Measurements from ENCODE around the gene SORT1. TPM values are rescaled to one million over a fixed set of nuclear protein-coding genes. Genes with fewer than 3 reads are reported as not detected.

SORT1 gene
- polyA plus RNA-seq, 1 of the 3 experiments (the other 2 are of a cell fraction), result 8.5 TPM

- H3F3A ChIP-seq (replicated peaks; ENCODE audit: insufficient read depth), result peaks cover 9% of the 10 kb centered on the region
- H3K9me3 ChIP-seq, result no peaks in the 10 kb centered on the region
- no peaks in the 10 kb centered on the region for H3K79me2 ChIP-seq (ENCODE audit: insufficient read depth)
- H2AFZ ChIP-seq (ENCODE audit: low read depth), result no peak overlapping the region
- ChIA-PET POLR2A (no interaction called here), CTCF (no interaction called here)
- H3K4me2 ChIP-seq, result no peak overlapping the region
- DNase-seq, result no peak
- no peaks in the 10 kb centered on the region for H3K27me3 ChIP-seq (ENCODE audit: insufficient read depth)
- H3K9me2 ChIP-seq, result no peaks in the 10 kb centered on the region
- H4K20me1 ChIP-seq (ENCODE audit: insufficient read depth), result no peaks in the 10 kb centered on the region
- TF ChIP-seq, protein P1, sequence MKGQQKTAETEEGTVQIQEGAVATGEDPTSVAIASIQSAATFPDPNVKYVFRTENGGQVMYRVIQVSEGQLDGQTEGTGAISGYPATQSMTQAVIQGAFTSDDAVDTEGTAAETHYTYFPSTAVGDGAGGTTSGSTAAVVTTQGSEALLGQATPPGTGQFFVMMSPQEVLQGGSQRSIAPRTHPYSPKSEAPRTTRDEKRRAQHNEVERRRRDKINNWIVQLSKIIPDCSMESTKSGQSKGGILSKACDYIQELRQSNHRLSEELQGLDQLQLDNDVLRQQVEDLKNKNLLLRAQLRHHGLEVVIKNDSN (IDR thresholded peaks at IDR 0.05; ENCODE audit: borderline replicate concordance, low read depth), result no peak
- no peak for TF ChIP-seq FOXM1 (IDR thresholded peaks at IDR 0.05; ENCODE audit: low read depth)
- TF ChIP-seq FOXJ3 (CRISPR knock-in tag; IDR thresholded peaks at IDR 0.05), result no peak
- no peak for TF ChIP-seq GATA2 (CRISPR knock-in tag; IDR thresholded peaks at IDR 0.05)
- no peak for TF ChIP-seq RXRA (IDR thresholded peaks at IDR 0.05; ENCODE audit: borderline replicate concordance, low read depth)
- TF ChIP-seq TEAD4 (IDR thresholded peaks at IDR 0.05; ENCODE audit: borderline replicate concordance, insufficient read depth), result no peak
- TF ChIP-seq GABPA (IDR thresholded peaks at IDR 0.05; ENCODE audit: low read depth), result no peak
- TF ChIP-seq, protein P2, sequence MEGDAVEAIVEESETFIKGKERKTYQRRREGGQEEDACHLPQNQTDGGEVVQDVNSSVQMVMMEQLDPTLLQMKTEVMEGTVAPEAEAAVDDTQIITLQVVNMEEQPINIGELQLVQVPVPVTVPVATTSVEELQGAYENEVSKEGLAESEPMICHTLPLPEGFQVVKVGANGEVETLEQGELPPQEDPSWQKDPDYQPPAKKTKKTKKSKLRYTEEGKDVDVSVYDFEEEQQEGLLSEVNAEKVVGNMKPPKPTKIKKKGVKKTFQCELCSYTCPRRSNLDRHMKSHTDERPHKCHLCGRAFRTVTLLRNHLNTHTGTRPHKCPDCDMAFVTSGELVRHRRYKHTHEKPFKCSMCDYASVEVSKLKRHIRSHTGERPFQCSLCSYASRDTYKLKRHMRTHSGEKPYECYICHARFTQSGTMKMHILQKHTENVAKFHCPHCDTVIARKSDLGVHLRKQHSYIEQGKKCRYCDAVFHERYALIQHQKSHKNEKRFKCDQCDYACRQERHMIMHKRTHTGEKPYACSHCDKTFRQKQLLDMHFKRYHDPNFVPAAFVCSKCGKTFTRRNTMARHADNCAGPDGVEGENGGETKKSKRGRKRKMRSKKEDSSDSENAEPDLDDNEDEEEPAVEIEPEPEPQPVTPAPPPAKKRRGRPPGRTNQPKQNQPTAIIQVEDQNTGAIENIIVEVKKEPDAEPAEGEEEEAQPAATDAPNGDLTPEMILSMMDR (IDR thresholded peaks at IDR 0.05), result no peak
- TF ChIP-seq CHD2 (IDR thresholded peaks at IDR 0.05; ENCODE audit: low read length, partially characterized antibody), result no peak
- TF ChIP-seq FOSL2 (IDR thresholded peaks at IDR 0.05; ENCODE audit: borderline replicate concordance, low read depth), result no peak
- TF ChIP-seq, protein P3, sequence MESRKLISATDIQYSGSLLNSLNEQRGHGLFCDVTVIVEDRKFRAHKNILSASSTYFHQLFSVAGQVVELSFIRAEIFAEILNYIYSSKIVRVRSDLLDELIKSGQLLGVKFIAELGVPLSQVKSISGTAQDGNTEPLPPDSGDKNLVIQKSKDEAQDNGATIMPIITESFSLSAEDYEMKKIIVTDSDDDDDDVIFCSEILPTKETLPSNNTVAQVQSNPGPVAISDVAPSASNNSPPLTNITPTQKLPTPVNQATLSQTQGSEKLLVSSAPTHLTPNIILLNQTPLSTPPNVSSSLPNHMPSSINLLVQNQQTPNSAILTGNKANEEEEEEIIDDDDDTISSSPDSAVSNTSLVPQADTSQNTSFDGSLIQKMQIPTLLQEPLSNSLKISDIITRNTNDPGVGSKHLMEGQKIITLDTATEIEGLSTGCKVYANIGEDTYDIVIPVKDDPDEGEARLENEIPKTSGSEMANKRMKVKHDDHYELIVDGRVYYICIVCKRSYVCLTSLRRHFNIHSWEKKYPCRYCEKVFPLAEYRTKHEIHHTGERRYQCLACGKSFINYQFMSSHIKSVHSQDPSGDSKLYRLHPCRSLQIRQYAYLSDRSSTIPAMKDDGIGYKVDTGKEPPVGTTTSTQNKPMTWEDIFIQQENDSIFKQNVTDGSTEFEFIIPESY (IDR thresholded peaks at IDR 0.05; ENCODE audit: borderline replicate concordance, low read depth), result no peak
- no peak for TF ChIP-seq POLR2AphosphoS5 (IDR thresholded peaks at IDR 0.05; ENCODE audit: low read depth, low read length)
- no peak for TF ChIP-seq RAD21 (IDR thresholded peaks at IDR 0.05; ENCODE audit: low read length)
- no peak for TF ChIP-seq TAF1 (IDR thresholded peaks at IDR 0.05; ENCODE audit: borderline replicate concordance, low read depth, low read length)
- no peak for TF ChIP-seq RCOR1 (IDR thresholded peaks at IDR 0.05; ENCODE audit: low read length)
- H3K4me3 ChIP-seq (ENCODE audit: low read depth in 2 of 2, low read length in 1 of 2), result no peak overlapping the region
- H3K4me1 ChIP-seq (ENCODE audit: control insufficient read depth in 1 of 2, insufficient read depth in 2 of 2, low read depth in 1 of 2, low read length in 1 of 2), result peaks cover 7 to 18% of the 10 kb centered on the region in 2 experiments
- no peak overlapping the region for H3K27ac ChIP-seq (ENCODE audit: low read depth in 2 of 2, low read length in 1 of 2)
- H3K36me3 ChIP-seq (replicated peaks in 1 of 2; ENCODE audit: control insufficient read depth in 1 of 2, insufficient read depth in 2 of 2, low read length in 1 of 2), result no peaks in the 10 kb centered on the region
- 89% methylated on average over 4 of the region's 4 CpGs for WGBS (ENCODE audit: low lambda C conversion rate)
- H3K9ac ChIP-seq, result no peak overlapping the region
Measured at GRCh38 chr1:109294481-109294880, 103.2 kb downstream of the SORT1 start.
